GM21576 (cell line): ENCODE measurements around the gene CAPN2.
"Not testable (repeated sequence)": the region's sequence is repeated elsewhere in the genome, so short reads cannot be mapped to it uniquely, and the experiment has no call there.

Experiments used
- ATAC-seq: cut with Tn5 transposase; IDR thresholded peaks from one replicate; pipeline ENCODE4 v1.9.1; 2021; ENCODE audit warnings: mild to moderate bottlenecking, moderate library complexity; ENCODE audit not compliant: unreplicated experiment

Gene CAPN2

GRCh38 chr1:223738465-223739365 is 26.4 kb downstream of the CAPN2 start:
- no peak for ATAC-seq

DNA sequence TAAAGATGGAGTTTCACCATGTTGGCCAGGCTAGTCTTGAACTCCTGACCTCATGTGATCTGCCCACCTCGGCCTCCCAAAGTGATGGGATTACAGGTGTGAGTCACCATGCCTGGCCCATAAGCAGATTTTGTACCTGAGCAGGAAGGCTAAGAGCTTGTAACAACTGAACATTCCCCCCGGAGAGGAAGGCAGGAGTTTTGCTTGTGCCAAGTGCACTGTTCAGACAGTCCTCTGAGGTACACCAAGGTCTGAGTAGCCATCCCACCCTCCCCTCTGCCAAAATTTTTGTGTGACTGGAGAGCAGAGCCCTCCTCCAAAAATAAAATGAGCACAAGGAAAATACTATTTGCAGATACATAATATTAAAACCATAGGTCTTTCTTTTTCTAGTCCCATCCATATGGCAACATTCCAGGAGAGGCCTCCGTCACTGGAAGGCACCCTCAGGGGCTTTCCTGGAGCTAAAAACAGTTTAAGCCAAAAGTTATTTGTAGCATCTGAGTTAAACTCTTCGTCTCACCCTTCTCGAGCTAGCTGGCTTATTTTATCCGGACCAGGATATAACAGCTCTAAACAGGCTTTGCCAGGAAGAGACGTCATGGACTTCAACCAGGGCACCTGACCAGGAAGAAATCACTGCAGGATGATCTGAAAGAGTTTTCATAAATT is 27.2 kb downstream of the CAPN2 start:
- no peak for ATAC-seq

- not testable (repeated sequence) for ATAC-seq
These were observed 27.8 kb downstream of the CAPN2 start for GRCh38 chr1:223740038-223740736.

- ATAC-seq: no peak
These were observed 29.5 kb downstream of the CAPN2 start for GRCh38 chr1:223741861-223742260.

DNA sequence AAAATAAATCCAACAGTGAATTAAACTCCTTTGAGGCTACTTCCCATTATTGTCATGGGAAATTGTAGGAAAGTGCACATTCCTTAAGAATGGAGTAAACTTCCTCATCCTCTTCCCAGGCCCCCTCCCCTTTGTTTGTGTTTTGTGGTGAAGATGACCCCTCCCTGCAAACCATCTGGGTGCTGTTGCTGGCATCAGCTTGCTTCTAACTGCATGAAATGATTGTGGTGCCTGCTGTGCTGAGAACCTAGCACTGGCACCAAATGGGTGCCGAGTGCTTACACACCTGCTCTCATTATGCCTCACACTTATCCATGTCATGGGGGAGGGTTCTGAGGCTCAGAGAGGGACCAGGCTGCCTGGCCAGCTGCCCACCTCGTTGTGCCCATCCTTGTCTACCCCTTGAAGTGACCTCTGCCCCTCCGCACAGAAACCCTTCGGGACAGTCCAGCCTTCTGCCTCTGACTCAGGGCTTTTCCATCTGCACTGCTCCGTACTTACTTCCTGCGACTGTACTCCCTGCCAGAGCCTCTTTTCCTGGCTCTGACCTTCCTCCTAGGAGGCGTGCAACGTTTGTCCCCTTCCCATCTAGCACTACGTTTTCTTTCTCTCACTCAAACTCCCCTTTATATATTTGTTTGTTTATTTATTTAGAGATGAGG is 30.6 kb downstream of the CAPN2 start:
- ATAC-seq: no peak

DNA sequence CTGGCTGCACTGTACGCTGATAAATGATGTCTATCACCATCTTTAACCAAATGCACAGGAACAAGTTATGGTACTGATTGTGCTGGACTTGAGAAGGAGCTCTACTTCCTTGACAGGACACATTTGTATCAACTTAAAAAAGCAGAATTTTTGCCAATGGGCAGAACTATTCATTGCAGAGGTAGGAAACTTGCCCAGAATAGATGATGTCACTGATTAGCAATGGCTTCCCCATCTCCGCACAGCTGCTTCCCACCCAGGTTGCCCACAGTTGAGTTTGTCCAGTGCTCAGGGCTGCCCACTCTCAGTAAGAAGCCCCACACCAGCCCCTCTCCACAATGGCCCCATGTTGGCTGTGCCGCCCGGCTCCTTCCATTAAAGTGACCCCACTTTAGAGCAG is 33.4 kb downstream of the CAPN2 start:
- ATAC-seq: no peak

DNA sequence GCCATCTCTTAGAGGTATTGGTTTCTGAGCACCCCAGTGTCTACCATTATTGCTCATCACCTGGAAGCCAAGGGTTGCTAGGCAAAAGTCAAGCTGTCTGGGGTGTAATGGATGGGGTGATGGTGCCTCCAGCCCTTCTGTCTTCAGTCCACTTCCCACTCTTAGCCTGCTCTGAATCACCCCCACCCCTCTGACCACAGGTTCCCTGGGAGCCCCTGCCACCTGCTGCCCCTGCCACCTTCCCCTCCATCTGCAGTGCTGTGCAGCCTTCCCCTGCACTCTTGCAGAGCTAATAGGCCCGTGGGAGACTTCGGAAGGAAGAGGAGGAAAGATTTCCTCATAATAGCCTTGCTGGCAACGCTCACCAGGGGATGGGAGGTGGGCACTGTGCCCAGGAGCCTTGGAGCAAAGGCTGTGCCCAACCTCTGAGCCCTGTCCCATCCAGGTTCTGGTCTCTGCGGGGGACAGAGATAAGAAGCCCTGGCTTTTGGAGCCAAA is 35.5 kb downstream of the CAPN2 start:
- ATAC-seq: no peak

DNA sequence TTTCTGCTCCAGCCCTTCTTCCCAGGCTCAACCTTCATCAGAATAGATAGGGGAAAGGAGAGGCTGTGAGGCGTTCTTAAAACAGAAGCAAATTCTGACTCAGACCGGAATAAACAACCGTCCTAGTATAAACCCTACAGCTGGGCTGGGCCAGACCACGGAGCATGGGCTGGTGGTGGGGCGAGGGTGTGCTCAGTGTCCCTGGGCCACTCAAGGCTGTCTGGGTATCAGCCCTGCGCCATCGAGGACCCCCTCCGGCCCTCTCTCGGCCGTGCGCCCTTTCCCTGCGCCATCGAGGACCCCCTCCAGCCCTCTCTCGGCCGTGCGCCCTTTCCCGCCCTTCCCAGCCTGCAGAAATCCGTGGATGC is 36.0 kb downstream of the CAPN2 start:
- ATAC-seq: no peak

DNA sequence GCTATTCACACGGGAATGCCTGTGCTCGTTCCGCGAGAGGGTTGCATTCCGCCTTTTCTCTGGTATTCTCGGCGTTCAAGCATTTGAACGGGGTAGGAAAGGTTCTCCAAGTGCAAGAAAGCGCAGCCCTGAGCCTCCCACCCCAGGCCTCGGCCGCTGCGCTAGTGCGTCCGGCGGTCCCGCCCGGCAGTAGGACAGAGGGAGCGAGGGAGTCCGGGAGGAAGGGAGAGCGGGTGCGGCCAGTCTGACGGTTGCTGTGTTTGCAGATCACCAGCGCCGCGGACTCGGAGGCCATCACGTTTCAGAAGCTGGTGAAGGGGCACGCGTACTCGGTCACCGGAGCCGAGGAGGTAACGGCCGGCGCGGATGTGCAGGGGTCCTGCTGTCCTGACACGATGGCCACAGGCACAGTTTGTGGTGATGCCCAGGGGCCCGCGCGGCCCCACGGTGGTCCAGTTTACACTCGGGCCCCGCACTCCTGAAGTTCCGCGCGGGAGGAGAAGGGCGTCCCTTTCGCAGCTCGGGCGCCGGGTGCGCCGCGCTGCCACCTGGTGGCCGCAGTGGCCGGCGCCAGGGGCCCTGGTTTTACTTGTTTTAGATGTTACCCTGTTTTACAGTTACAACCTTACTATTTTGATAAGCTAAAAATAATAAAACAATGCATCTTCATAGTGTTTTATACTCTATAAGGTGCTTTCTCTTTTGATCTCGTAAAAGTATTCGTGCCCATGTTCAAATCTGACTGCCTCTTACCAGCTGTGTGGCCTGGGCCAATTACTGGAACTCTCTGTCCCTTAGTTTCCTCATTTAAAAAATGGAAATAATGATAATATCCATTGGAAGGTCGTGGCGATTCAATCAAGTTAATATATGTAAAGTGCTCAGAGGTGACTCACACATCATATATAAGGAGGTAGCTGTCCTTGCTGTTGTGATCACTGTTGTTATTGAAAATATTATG is 36.7 kb downstream of the CAPN2 start:
- no peak for ATAC-seq

- no peak for ATAC-seq
These were observed 38.6 kb downstream of the CAPN2 start for GRCh38 chr1:223750730-223751570.

GRCh38 chr1:223751696-223752095 is 39.4 kb downstream of the CAPN2 start:
- ATAC-seq: no peak

DNA sequence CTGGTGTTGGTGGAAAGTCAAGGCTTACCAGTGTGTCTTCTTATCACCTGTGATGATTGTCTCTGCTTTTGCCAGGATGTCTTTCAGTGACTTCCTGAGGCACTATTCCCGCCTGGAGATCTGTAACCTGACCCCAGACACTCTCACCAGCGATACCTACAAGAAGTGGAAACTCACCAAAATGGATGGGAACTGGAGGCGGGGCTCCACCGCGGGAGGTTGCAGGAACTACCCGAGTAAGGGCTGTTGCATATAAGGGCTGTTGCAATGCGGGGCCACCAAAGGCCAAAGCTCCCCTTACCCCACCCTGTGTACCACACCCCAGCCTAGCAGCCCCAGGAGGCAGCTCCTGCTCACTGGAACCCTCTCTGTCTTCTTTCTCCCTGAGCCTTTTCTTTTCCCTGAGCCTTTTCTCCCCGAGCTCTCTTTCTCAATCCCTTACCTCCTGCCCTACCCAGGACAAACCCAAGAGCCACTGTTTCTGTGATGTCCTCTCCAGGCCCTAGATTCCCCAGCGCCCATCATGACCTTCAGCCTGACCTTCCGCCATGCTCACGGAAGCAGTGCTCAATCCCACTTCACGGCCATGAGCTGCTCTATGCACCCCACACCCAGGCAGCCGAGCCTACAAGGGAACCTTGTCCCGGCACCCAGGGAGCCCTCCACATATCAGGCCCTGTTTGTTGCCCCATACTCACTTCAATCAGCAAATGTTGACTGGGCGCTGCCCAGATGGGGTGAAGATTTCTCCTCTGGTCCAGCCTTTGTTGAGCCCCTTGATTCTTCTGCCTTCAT is 40.6 kb downstream of the CAPN2 start:
- ATAC-seq: no peak

DNA sequence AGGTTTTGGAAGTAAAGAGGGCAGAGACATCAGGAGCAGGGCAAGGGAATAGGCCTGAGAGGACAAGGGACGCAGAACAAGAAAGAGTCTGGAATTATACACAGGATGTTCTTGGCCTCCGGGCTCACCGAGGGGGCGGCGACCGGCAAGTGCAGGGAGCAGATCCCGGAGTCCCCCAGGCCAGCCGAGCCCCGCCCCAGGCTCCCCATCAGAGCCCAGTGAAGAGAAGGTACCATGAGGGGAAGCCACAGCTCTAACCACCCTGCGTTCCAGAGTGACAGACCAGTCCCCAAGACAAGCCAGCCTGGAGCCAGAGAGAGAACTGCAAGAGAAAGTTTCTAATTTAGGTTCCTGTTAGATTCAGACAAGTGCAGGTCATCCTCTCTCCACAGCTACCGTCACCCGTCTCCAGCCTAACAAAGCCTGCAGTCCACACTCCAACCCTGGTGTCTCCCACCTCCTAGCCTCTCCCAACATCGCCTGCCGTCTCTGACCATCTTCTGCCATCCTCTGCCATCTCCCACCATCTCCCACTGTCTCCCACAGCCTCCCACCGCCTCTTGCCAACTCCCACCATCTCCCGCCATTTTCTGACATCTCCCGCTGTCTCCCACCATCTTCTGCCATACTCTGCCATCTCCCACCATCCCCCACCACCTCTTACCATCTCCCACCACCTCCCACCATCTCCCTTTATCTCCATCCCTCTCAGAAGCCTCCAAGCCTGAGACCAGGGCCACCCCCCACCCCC is 42.5 kb downstream of the CAPN2 start:
- no peak for ATAC-seq

GRCh38 chr1:223755432-223755792 is 43.1 kb downstream of the CAPN2 start:
- no peak for ATAC-seq

DNA sequence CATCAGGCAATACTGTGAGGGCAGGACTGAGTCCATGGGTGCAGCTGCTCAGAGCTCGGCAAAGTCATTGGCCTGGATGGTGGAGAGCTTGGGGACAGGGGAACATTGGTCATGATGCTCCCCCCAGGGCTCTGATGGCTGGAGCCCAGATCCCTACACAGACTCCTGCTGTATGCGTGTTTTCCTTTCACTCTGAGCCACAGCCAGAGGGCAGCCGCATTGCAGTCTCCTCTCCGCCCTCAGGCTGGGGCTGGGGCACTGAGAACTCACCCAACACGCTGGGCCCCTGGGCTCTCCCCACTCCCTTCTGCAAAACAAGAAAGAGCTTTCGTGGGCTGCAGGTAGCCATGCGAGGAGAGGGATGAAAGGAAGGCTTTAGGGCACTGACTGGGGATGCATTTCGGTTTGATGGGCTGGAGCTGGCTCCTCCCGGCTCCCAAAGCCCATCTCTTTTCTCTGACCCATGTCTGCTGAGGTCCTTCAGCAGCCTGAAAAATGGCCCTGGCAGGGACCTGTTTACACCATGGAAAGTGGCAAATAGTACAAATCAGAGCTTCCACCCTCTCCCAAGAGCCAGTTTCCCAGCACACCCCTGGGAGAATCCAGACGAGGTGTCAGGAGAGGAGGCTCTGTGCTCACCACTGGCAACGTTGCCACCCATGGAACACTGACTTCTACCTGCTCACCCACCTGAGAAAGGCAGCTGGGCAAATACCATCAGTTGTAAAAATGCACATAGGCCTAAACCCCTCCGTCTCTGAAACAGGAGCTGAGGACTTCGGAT is 43.8 kb downstream of the CAPN2 start:
- ATAC-seq: no peak

- ATAC-seq: no peak
These were observed 44.7 kb downstream of the CAPN2 start for GRCh38 chr1:223756806-223757700.
